PC-9 (cell line): ENCODE data around the gene DYNC1H1. TPM values are rescaled to one million over a fixed set of nuclear protein-coding genes. Genes with fewer than 3 reads are reported as not detected.

Source experiments
- BruUV-seq: library from RNA; stranded (reverse); fragments of 400-500 nt; replicated peaks from 2 replicates; lab custom pipeline; 2021; lab: Mats Ljungman, UMichigan
- CTCF ChIA-PET: fragments of 300-600 bp; sonication (Branson Sonifier 250); formaldehyde crosslinking; loops from one replicate; lab custom pipeline; 2022; ENCODE audit warnings: antibody characterized with exemption; lab: Charles Lee
- POLR2A ChIA-PET: fragments of 300-600 bp; sonication (Branson Sonifier 250); formaldehyde crosslinking; loops from one replicate; lab custom pipeline; 2022; ENCODE audit warnings: antibody characterized with exemption; ENCODE audit not compliant: unreplicated experiment; lab: Charles Lee
- DNase-seq, 2 experiments: peaks; one replicate each; pipeline versions ENCODE4 v3.0.0 to v3.0.0-alpha.2; 2015 to 2022; ENCODE audit warnings: mixed read lengths in 1 of 2
- H2AFZ ChIP-seq: fragments of 200-600 bp; sonication (generic); 2 replicates; pipeline ENCODE4 v1.8.1; 2017; ENCODE audit warnings: antibody characterized with exemption
- H3F3A ChIP-seq: fragments of 200-600 bp; sonication (generic); 2 replicates; pipeline ENCODE4 v1.8.1; 2017; ENCODE audit warnings: antibody characterized with exemption, mild to moderate bottlenecking, low read depth; ENCODE audit not compliant: insufficient read depth
- H3K27ac ChIP-seq: fragments of 200-600 bp; sonication (generic); 2 replicates; pipeline ENCODE4 v1.6.1; 2016; ENCODE audit warnings: mixed run types
- H3K27me3 ChIP-seq: fragments of 200-600 bp; sonication (generic); 2 replicates; pipeline ENCODE4 v1.6.1; 2016; ENCODE audit warnings: low read depth, mixed run types; ENCODE audit not compliant: insufficient read depth
- H3K36me3 ChIP-seq: fragments of 200-600 bp; sonication (generic); 2 replicates; pipeline ENCODE4 v1.6.1; 2016; ENCODE audit warnings: low read depth, mixed run types
- H3K4me1 ChIP-seq: fragments of 200-600 bp; sonication (generic); replicated peaks from 2 replicates; pipeline ENCODE4 v1.6.1; 2016; ENCODE audit warnings: mixed run types; ENCODE audit not compliant: insufficient read depth
- H3K4me2 ChIP-seq: fragments of 200-600 bp; sonication (generic); 2 replicates; pipeline ENCODE4 v1.6.1; 2017; ENCODE audit warnings: mixed run types
- H3K4me3 ChIP-seq: fragments of 200-600 bp; sonication (generic); 2 replicates; pipeline ENCODE4 v1.6.1; 2016; ENCODE audit warnings: mixed run types
- H3K79me2 ChIP-seq: fragments of 200-600 bp; sonication (generic); 2 replicates; pipeline ENCODE4 v1.6.1; 2017; ENCODE audit warnings: low read depth, mixed run types
- H3K9me2 ChIP-seq: fragments of 200-600 bp; sonication (generic); 2 replicates; pipeline ENCODE4 v1.8.1; 2017; ENCODE audit warnings: mild to moderate bottlenecking; ENCODE audit not compliant: insufficient read depth
- H3K9me3 ChIP-seq: fragments of 200-600 bp; sonication (generic); 2 replicates; pipeline ENCODE4 v1.8.1; 2016; ENCODE audit warnings: low read depth; ENCODE audit not compliant: insufficient read depth
- H4K20me1 ChIP-seq: fragments of 200-600 bp; sonication (generic); 2 replicates; pipeline ENCODE4 v1.8.1; 2017; ENCODE audit not compliant: insufficient read depth
- EZH2 ChIP-seq: fragments of 200-600 bp; sonication (generic); IDR thresholded peaks from 2 replicates; pipeline ENCODE4 v1.8.0; 2017; ENCODE audit warnings: antibody characterized with exemption, low read depth
- intact Hi-C: fragments of 100-400 bp; cut with micrococcal nuclease; formaldehyde crosslinking; loops from one replicate; pipeline ENCODE4 v1.10.0; 2022; ENCODE audit not compliant: unreplicated experiment
- total RNA-seq: library from RNA; stranded (reverse); gene quantifications from 2 replicates; pipeline ENCODE4 v1.2.3, GENCODE V29; 2021
- TF ChIP-seq, protein P1 (sequence below): fragments of 200-600 bp; sonication (generic); conservative IDR thresholded peaks from 2 replicates; pipeline ENCODE4 v1.6.1; 2017; ENCODE audit warnings: mixed run types, antibody characterized with exemption, mild to moderate bottlenecking, moderate library complexity

DYNC1H1 gene
- total RNA-seq, 1 experiment from 2014 or later: 1,268 TPM

DNA sequence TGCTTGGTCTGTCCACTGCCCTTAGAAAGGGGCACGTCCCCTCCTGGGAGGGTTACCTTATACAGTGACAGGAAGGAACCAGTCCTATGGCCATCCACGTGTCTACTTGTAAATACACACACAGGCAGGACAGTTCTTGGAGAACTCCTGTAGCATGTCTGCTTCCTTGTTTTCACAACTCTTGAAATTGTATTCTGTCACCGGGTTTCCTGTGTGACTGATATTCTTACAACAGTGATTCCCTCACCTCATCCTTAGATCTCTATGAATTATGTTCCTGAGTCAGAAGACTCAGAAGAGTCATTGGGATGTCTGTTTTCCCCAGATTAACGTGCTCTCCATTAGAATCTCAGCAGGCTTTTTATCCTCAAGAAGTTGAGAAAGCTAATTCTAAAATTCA, 44.1 kb upstream of the DYNC1H1 start:
- H3K4me3 ChIP-seq: no peak overlapping the region
- ChIA-PET CTCF (interaction anchor here (0.6 kb wide), 1 partner anchor 1476 kb away, joined by 14 read pairs; no protein-coding TSS in a partner anchor), POLR2A (interaction anchor here (0.6 to 0.7 kb wide), 2 partner anchors 60 to 84 kb away, joined by 7 to 16 read pairs; no protein-coding TSS in a partner anchor)
- TF ChIP-seq, protein P1, sequence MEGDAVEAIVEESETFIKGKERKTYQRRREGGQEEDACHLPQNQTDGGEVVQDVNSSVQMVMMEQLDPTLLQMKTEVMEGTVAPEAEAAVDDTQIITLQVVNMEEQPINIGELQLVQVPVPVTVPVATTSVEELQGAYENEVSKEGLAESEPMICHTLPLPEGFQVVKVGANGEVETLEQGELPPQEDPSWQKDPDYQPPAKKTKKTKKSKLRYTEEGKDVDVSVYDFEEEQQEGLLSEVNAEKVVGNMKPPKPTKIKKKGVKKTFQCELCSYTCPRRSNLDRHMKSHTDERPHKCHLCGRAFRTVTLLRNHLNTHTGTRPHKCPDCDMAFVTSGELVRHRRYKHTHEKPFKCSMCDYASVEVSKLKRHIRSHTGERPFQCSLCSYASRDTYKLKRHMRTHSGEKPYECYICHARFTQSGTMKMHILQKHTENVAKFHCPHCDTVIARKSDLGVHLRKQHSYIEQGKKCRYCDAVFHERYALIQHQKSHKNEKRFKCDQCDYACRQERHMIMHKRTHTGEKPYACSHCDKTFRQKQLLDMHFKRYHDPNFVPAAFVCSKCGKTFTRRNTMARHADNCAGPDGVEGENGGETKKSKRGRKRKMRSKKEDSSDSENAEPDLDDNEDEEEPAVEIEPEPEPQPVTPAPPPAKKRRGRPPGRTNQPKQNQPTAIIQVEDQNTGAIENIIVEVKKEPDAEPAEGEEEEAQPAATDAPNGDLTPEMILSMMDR: no peak
- TF ChIP-seq EZH2: no peak
- intact Hi-C loops: no loop called here
- BruUV-seq: no TSS peak
- H3K9me3 ChIP-seq: no peaks in the 10 kb centered on the region
- H3K27me3 ChIP-seq: no peaks in the 10 kb centered on the region
- peaks cover 9% of the 10 kb centered on the region for H3K36me3 ChIP-seq
- no peaks in the 10 kb centered on the region for H4K20me1 ChIP-seq
- no peak overlapping the region for H3K4me2 ChIP-seq
- H3K4me1 ChIP-seq: no peaks in the 10 kb centered on the region
- no peaks in the 10 kb centered on the region for H3K9me2 ChIP-seq
- no peak overlapping the region for H3K27ac ChIP-seq
- no peak overlapping the region for H2AFZ ChIP-seq
- H3F3A ChIP-seq: peaks cover 18% of the 10 kb centered on the region; the same call in 1 of the 2 replicates
- no peak for DNase-seq
- H3K79me2 ChIP-seq: no peaks in the 10 kb centered on the region

DNA sequence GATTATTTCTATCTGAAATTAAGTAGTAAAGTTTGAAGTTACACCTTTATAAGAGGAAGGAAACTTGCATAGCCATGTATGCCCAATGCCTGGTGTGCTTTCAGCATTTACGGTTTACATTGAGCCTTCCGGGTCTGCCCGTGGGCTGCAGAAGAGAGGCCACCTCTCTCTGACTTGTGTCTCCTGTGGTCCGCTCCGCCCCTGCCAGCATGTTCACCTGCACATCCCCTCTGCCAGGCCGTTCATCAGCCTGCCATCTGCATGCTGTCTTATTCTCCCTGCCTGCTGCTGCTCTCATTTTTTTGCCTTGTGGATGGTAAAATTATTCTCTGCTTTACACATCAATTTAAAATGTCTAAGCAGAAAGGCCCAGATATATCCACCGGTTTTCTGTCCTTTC, 41.5 kb upstream of the DYNC1H1 start:
- no peak overlapping the region for H3K4me3 ChIP-seq
- intact Hi-C loops: no loop called here
- BruUV-seq: no TSS peak

DNA sequence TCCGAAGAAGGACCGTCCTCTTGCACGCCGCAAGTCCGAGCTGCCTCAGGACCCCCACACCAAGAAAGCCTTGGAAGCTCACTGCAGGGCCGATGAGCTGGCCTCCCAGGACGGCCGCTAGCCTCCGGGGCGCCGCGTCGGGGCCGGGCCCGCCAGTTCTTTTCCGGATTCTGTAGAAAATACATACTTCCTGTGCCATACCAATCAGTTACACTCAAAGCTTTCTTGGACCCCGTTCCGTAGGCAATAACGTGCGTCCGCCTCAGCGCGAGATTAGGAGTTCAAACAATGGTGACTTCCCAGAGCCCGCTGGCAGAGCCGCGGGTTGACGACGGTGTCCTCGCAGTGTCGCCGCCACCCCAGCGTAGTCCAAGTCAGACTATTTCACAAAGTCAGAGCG, 39.2 kb upstream of the DYNC1H1 start:
- Histone ChIP-seq H3K27ac (no peak overlapping the region), H2AFZ (no peak overlapping the region), H3K79me2 (no peaks in the 10 kb centered on the region), H3F3A (peaks cover 10% of the 10 kb centered on the region; the same call in 1 of the 2 replicates), H4K20me1 (no peaks in the 10 kb centered on the region), H3K36me3 (peaks cover 9% of the 10 kb centered on the region), H3K4me3 (no peak overlapping the region), H3K4me1 (no peaks in the 10 kb centered on the region), H3K9me3 (no peaks in the 10 kb centered on the region), H3K4me2 (no peak overlapping the region), H3K9me2 (no peaks in the 10 kb centered on the region), H3K27me3 (no peaks in the 10 kb centered on the region)
- BruUV-seq: no TSS peak
- ChIA-PET POLR2A (no interaction called here), CTCF (interaction anchor here (0.6 kb wide), 1 partner anchor 23 kb away, joined by 5 read pairs; no protein-coding TSS in a partner anchor)
- TF ChIP-seq, protein P1: no peak
- no peak for TF ChIP-seq EZH2
- intact Hi-C loops: no loop called here
- DNase-seq: no peak

More for the DNA sequence above, 41.5 kb upstream of the DYNC1H1 start:
- no peaks in the 10 kb centered on the region for H3K79me2 ChIP-seq
- no peaks in the 10 kb centered on the region for H3K9me3 ChIP-seq
- no peaks in the 10 kb centered on the region for H4K20me1 ChIP-seq
- no peaks in the 10 kb centered on the region for H3K4me1 ChIP-seq
- no peak overlapping the region for H3K4me2 ChIP-seq
- no peak overlapping the region for H2AFZ ChIP-seq
- H3F3A ChIP-seq: peaks cover 11% of the 10 kb centered on the region; the same call in 1 of the 2 replicates
- TF ChIP-seq EZH2: no peak
- TF ChIP-seq, protein P1: no peak
- H3K27me3 ChIP-seq: no peaks in the 10 kb centered on the region
- ChIA-PET POLR2A (no interaction called here), CTCF (no interaction called here)
- peaks cover 9% of the 10 kb centered on the region for H3K36me3 ChIP-seq
- no peaks in the 10 kb centered on the region for H3K9me2 ChIP-seq
- DNase-seq: no peak
- no peak overlapping the region for H3K27ac ChIP-seq
